ENCODE data around the gene NXN.
"Not testable (repeated sequence)": the region's sequence is repeated elsewhere in the genome, so short reads cannot be mapped to it uniquely, and the experiment has no call there.

- TF ChIP-seq EZH2 (IDR thresholded peaks at IDR 0.05; ENCODE audit: borderline replicate concordance, insufficient read depth, low read length, poor library complexity, severe bottlenecking); EP300 (conservative IDR thresholded peaks at IDR 0.05; ENCODE audit: poor library complexity, severe bottlenecking); POLR2AphosphoS5 (IDR thresholded peaks at IDR 0.05); TAF1 (IDR thresholded peaks at IDR 0.05; ENCODE audit: low read depth); REST (IDR thresholded peaks at IDR 0.05; ENCODE audit: borderline replicate concordance); MXI1 (conservative IDR thresholded peaks at IDR 0.05; ENCODE audit: poor library complexity, severe bottlenecking): not testable (repeated sequence)
- TF ChIP-seq, protein P1, sequence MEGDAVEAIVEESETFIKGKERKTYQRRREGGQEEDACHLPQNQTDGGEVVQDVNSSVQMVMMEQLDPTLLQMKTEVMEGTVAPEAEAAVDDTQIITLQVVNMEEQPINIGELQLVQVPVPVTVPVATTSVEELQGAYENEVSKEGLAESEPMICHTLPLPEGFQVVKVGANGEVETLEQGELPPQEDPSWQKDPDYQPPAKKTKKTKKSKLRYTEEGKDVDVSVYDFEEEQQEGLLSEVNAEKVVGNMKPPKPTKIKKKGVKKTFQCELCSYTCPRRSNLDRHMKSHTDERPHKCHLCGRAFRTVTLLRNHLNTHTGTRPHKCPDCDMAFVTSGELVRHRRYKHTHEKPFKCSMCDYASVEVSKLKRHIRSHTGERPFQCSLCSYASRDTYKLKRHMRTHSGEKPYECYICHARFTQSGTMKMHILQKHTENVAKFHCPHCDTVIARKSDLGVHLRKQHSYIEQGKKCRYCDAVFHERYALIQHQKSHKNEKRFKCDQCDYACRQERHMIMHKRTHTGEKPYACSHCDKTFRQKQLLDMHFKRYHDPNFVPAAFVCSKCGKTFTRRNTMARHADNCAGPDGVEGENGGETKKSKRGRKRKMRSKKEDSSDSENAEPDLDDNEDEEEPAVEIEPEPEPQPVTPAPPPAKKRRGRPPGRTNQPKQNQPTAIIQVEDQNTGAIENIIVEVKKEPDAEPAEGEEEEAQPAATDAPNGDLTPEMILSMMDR (IDR thresholded peaks at IDR 0.05; ENCODE audit: poor library complexity, severe bottlenecking), result not testable (repeated sequence)
These were observed 188.7 kb downstream of the NXN start for GRCh38 chr17:790874-791247.
